Measurements from ENCODE around the gene TENM3.

DNA sequence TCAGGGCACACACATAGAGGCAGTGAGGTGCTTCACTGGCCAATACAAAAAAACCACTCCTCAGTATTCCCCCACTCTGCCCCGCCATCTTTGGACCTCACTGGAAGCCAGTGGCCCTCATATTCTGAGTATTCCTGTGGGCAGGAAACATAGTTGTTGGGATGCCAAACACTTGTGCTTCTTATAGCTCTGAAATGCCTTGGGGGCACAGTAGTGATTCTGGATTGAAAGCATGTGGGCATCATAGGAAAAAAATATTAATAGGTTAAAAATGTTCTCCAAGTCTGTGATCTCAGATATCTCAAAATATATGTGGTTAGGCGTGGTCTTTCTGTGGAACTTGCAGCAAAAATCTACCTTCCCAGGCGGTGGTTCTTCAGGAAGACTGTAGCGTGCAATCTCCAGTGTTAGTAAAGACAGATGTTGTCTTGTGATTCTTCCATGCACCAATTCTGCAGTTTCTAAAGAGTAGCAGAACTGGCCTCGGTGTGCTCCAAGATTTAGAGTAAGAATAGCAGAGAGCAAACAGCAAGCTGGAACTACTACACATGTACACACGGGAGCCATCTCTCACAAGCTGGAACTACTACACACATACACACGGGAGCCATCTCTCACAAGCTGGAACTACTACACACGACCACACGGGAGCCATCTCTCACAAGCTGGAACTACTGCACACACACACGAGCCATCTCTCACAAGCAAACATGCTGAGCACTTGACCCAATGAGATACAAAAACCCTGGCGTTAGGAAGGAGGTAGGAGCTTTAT lies 8.0 kb upstream of the TENM3 start:
- TF ChIP-seq, protein P1, sequence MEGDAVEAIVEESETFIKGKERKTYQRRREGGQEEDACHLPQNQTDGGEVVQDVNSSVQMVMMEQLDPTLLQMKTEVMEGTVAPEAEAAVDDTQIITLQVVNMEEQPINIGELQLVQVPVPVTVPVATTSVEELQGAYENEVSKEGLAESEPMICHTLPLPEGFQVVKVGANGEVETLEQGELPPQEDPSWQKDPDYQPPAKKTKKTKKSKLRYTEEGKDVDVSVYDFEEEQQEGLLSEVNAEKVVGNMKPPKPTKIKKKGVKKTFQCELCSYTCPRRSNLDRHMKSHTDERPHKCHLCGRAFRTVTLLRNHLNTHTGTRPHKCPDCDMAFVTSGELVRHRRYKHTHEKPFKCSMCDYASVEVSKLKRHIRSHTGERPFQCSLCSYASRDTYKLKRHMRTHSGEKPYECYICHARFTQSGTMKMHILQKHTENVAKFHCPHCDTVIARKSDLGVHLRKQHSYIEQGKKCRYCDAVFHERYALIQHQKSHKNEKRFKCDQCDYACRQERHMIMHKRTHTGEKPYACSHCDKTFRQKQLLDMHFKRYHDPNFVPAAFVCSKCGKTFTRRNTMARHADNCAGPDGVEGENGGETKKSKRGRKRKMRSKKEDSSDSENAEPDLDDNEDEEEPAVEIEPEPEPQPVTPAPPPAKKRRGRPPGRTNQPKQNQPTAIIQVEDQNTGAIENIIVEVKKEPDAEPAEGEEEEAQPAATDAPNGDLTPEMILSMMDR (IDR thresholded peaks at IDR 0.05; ENCODE audit: low read depth, low read length): no peak
- no peak for TF ChIP-seq EZH2phosphoT487 (IDR thresholded peaks at IDR 0.05; ENCODE audit: low read depth)
